Keratinocyte (primary cell): ENCODE results near the gene AKNA. TPM values are rescaled to one million over a fixed set of nuclear protein-coding genes. Genes with fewer than 3 reads are reported as not detected.

Experiments
- DNase-seq: peaks from one replicate; pipeline ENCODE4 v3.0.0-alpha.2; 2011; ENCODE audit warnings: low read depth, missing footprints, low spot score
- FAIRE-seq: peaks from 2 replicates; lab custom pipeline; 2011; peaks lifted over from hg19 to GRCh38; lab: Jason Lieb, UNC
- H2AFZ ChIP-seq: 2 replicates; pipeline ENCODE4 v1.6.0; 2012; ENCODE audit warnings: low read length, control low read depth, inconsistent platforms; ENCODE audit not compliant: control insufficient read depth
- H3K27ac ChIP-seq: 2 replicates; pipeline ENCODE4 v1.5.1; 2011; ENCODE audit warnings: low read length; ENCODE audit not compliant: control insufficient read depth, insufficient read depth
- H3K27me3 ChIP-seq: 3 replicates; pipeline ENCODE4 v1.6.0; 2011; ENCODE audit warnings: low read length; ENCODE audit not compliant: control insufficient read depth, insufficient read depth; ENCODE audit errors: extremely low read depth
- H3K36me3 ChIP-seq, 2 experiments: 2 replicates in 1 of 2; 3 replicates in 1 of 2; pipeline ENCODE4 v1.5.1; 2011; ENCODE audit warnings: low read length in 2 of 2, mild to moderate bottlenecking in 1 of 2; ENCODE audit not compliant: control insufficient read depth in 2 of 2, insufficient read depth in 2 of 2; ENCODE audit errors: extremely low read depth in 1 of 2
- H3K4me1 ChIP-seq: 3 replicates; pipeline ENCODE4 v1.5.1; 2011; ENCODE audit warnings: low read length; ENCODE audit not compliant: control insufficient read depth, insufficient read depth; ENCODE audit errors: extremely low read depth
- H3K4me2 ChIP-seq: 3 replicates; pipeline ENCODE4 v1.6.0; 2011; ENCODE audit warnings: low read depth, low read length; ENCODE audit not compliant: control insufficient read depth, insufficient read depth; ENCODE audit errors: extremely low read depth
- H3K4me3 ChIP-seq, 3 experiments: fragments of 200-600 bp in 1 of 3; sonication (generic) in 1 of 3; 2 replicates in 2 of 3; 3 replicates in 1 of 3; pipeline ENCODE4 v1.5.1; 2011 to 2016; ENCODE audit warnings: low read length in 3 of 3, mild to moderate bottlenecking in 3 of 3, control low read depth in 2 of 3, inconsistent platforms in 1 of 3, low read depth in 1 of 3, mixed read lengths in 1 of 3, mixed run types in 1 of 3, moderate library complexity in 1 of 3; ENCODE audit not compliant: control insufficient read depth in 2 of 3, insufficient read depth in 2 of 3; ENCODE audit errors: extremely low read depth in 1 of 3
- H3K79me2 ChIP-seq: 2 replicates; pipeline ENCODE4 v1.6.0; 2012; ENCODE audit warnings: low read length; ENCODE audit not compliant: control insufficient read depth, insufficient read depth
- H3K9ac ChIP-seq: 3 replicates; pipeline ENCODE4 v1.6.0; 2011; ENCODE audit warnings: low read length; ENCODE audit not compliant: control insufficient read depth, insufficient read depth; ENCODE audit errors: extremely low read depth
- H3K9me1 ChIP-seq: 3 replicates; pipeline ENCODE4 v1.6.0; 2011; ENCODE audit warnings: low read length; ENCODE audit not compliant: control insufficient read depth, insufficient read depth; ENCODE audit errors: extremely low read depth
- H3K9me3 ChIP-seq: 2 replicates; pipeline ENCODE4 v1.5.1; 2012; ENCODE audit warnings: low read depth, low read length; ENCODE audit not compliant: control insufficient read depth
- H4K20me1 ChIP-seq: 3 replicates; pipeline ENCODE4 v1.6.0; 2011; ENCODE audit warnings: low read length; ENCODE audit not compliant: control insufficient read depth, insufficient read depth; ENCODE audit errors: extremely low read depth
- EZH2 ChIP-seq: IDR thresholded peaks from one replicate; pipeline ENCODE4 v1.6.1; 2012; ENCODE audit warnings: inconsistent platforms, mild to moderate bottlenecking, low read length, moderate library complexity
- dilution Hi-C: fragments of 300-500 bp; cut with MboI; formaldehyde crosslinking; loops from one replicate; pipeline ENCODE4 v1.7.0; 2020; ENCODE audit warnings: low sequenced_read_pairs; ENCODE audit not compliant: extremely low pct_ligation_motif_present
- polyA plus RNA-seq, 5 experiments: library from polyadenylated mRNA; depleted of rRNA in 3 of 5; stranded (reverse) in 3 of 5; stranded (forward) in 1 of 5; unstranded in 1 of 5; fragments of >200 nt; gene quantifications; 1 replicate in 1 of 5; 2 replicates in 3 of 5; 3 replicates in 1 of 5; pipeline versions ENCODE4 v1.2.1 to v1.2.3, GENCODE V29; 2011 to 2012; ENCODE audit warnings: missing spikeins in 2 of 5, low read depth in 1 of 5, low replicate concordance in 1 of 5
- TF ChIP-seq, protein P1 (sequence below), 3 experiments: IDR thresholded peaks in 1 of 3; conservative IDR thresholded peaks in 1 of 3; optimal IDR thresholded peaks in 1 of 3; 2 replicates in 2 of 3; 3 replicates in 1 of 3; pipeline versions ENCODE3 to v1.5.1; 2011; ENCODE audit warnings: low read length in 3 of 3, mild to moderate bottlenecking in 3 of 3, moderate library complexity in 2 of 3, control low read depth in 1 of 3, inconsistent platforms in 1 of 3; ENCODE audit not compliant: insufficient read depth in 2 of 3; ENCODE audit errors: extremely low read depth in 1 of 3

Gene AKNA
- polyA plus RNA-seq, 1 donor (not counting 4 experiments of a cell fraction or from before 2014, with no cell fraction given) = 0.79 TPM

DNA sequence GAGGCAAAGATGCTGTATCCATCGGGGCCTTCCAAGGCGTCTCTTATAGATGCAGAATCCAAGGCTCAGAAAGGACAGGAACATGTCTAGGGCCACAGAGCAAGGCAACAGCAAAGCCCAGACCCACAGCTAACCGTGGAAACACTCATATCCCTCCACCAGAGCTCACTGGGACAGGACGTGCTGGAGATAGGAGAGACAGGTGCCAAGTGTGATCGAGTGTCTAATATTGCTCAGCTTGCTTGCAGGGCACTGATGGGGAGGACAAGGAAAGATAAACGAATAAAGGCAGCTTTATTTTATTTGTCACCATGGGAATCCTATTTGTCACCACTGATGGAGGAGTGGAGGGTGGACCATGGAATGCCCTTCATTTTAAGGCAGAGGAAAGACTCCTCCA is 44.0 kb upstream of the AKNA start:
- FAIRE-seq = no peak
- dilution Hi-C loops = no loop called here
- no peak overlapping the region for H3K4me2 ChIP-seq

DNA sequence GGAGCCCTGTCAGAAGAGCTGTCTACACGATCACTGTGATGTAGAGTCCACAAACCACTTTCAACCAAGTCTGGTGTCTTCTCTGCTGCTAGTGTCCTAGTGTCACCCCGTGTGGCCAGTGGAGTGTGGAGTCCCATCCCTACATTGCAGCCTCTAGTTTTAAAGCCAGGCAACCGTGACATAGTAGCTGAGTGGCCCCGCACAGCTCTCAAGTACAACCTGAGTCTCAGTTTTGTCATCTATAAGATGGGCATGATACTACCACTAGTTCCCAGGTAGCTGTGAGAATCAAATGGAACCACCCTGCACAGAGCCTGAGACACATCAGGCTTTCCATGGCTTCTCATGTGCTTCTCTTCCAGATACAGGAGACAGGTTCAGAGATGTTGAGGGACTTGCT is 43.2 kb upstream of the AKNA start:
- H3K4me1 ChIP-seq = no peaks in the 10 kb centered on the region
- H3K27me3 ChIP-seq = no peaks in the 10 kb centered on the region
- H3K9ac ChIP-seq = no peak overlapping the region
- H3K9me3 ChIP-seq = no peaks in the 10 kb centered on the region
- H3K27ac ChIP-seq = no peak overlapping the region
- no peak overlapping the region for H3K4me3 ChIP-seq
- TF ChIP-seq, protein P1, sequence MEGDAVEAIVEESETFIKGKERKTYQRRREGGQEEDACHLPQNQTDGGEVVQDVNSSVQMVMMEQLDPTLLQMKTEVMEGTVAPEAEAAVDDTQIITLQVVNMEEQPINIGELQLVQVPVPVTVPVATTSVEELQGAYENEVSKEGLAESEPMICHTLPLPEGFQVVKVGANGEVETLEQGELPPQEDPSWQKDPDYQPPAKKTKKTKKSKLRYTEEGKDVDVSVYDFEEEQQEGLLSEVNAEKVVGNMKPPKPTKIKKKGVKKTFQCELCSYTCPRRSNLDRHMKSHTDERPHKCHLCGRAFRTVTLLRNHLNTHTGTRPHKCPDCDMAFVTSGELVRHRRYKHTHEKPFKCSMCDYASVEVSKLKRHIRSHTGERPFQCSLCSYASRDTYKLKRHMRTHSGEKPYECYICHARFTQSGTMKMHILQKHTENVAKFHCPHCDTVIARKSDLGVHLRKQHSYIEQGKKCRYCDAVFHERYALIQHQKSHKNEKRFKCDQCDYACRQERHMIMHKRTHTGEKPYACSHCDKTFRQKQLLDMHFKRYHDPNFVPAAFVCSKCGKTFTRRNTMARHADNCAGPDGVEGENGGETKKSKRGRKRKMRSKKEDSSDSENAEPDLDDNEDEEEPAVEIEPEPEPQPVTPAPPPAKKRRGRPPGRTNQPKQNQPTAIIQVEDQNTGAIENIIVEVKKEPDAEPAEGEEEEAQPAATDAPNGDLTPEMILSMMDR (optimal IDR thresholded peaks at IDR 0.05 in 1 of 3, IDR thresholded peaks at IDR 0.05 in 1 of 3, conservative IDR thresholded peaks at IDR 0.05 in 1 of 3; ENCODE audit: extremely low read depth in 1 of 3, insufficient read depth in 2 of 3, low read length in 3 of 3) = no peak
- no peak for TF ChIP-seq EZH2
- no peak for DNase-seq
- dilution Hi-C loops = no loop called here
- no peaks in the 10 kb centered on the region for H4K20me1 ChIP-seq
- H2AFZ ChIP-seq = no peak overlapping the region
- no peaks in the 10 kb centered on the region for H3K79me2 ChIP-seq
- H3K4me2 ChIP-seq = no peak overlapping the region
- no peaks in the 10 kb centered on the region for H3K9me1 ChIP-seq
- FAIRE-seq = no peak
- no peaks in the 10 kb centered on the region for H3K36me3 ChIP-seq

More for the DNA sequence above, 44.0 kb upstream of the AKNA start:
- Histone ChIP-seq H3K4me3 (no peak overlapping the region), H3K9me3 (no peaks in the 10 kb centered on the region), H3K79me2 (no peaks in the 10 kb centered on the region), H3K36me3 (no peaks in the 10 kb centered on the region), H3K9me1 (no peaks in the 10 kb centered on the region), H4K20me1 (no peaks in the 10 kb centered on the region), H3K27me3 (no peaks in the 10 kb centered on the region), H2AFZ (no peak overlapping the region), H3K27ac (no peak overlapping the region), H3K9ac (no peak overlapping the region), H3K4me1 (no peaks in the 10 kb centered on the region)
- no peak for DNase-seq
- TF ChIP-seq, protein P1 (optimal IDR thresholded peaks at IDR 0.05 in 1 of 3, IDR thresholded peaks at IDR 0.05 in 1 of 3, conservative IDR thresholded peaks at IDR 0.05 in 1 of 3; ENCODE audit: extremely low read depth in 1 of 3, insufficient read depth in 2 of 3, low read length in 3 of 3) = no peak
- no peak for TF ChIP-seq EZH2
